ENCODE data around the gene FARP2.
"Not testable (repeated sequence)": the region's sequence is repeated elsewhere in the genome, so short reads cannot be mapped to it uniquely, and the experiment has no call there.

The FARP2 gene

GRCh38 chr2:241507430-241508239, 151.6 kb downstream of the FARP2 start:
- DNase-seq: peak in 1 of 2 experiments; percentile 41

- peak; percentile 96 to 97 for DNase-seq
Observed at GRCh38 chr2:241508240-241509154, 152.4 kb downstream of the FARP2 start, which contains the start of gene STK25. STK25 (minus strand) TSS chr2:241508584; CDS start chr2:241508035, 549 bp downstream.

- no peak for DNase-seq
Observed at GRCh38 chr2:241509155-241509784, 153.2 kb downstream of the FARP2 start.

GRCh38 chr2:241511091-241511741, 155.1 kb downstream of the FARP2 start:
- DNase-seq: no peak

- DNase-seq: no peak
Observed at GRCh38 chr2:241514553-241514952, 158.5 kb downstream of the FARP2 start.

GRCh38 chr2:241514986-241515737, 159.1 kb downstream of the FARP2 start:
- DNase-seq: no peak

GRCh38 chr2:241516520-241516965, 160.5 kb downstream of the FARP2 start:
- no peak for DNase-seq

- DNase-seq: no peak
Observed at GRCh38 chr2:241517297-241517696, 161.2 kb downstream of the FARP2 start.

GRCh38 chr2:241519669-241520068, 163.6 kb downstream of the FARP2 start:
- no peak for DNase-seq

GRCh38 chr2:241522477-241522876, 166.4 kb downstream of the FARP2 start:
- no peak for DNase-seq

GRCh38 chr2:241525818-241526780, 170.0 kb downstream of the FARP2 start:
- not testable (repeated sequence) for DNase-seq

- DNase-seq: no peak
Observed at GRCh38 chr2:241530571-241530970, 174.5 kb downstream of the FARP2 start.

GRCh38 chr2:241531161-241531722, 175.2 kb downstream of the FARP2 start:
- no peak for DNase-seq

GRCh38 chr2:241532168-241532567, 176.1 kb downstream of the FARP2 start:
- DNase-seq: no peak

GRCh38 chr2:241532733-241533601, 176.9 kb downstream of the FARP2 start:
- DNase-seq: no peak

- no peak for DNase-seq
Observed at GRCh38 chr2:241534293-241534692, 178.2 kb downstream of the FARP2 start.

- DNase-seq: no peak
Observed at GRCh38 chr2:241534701-241535375, 178.8 kb downstream of the FARP2 start.

GRCh38 chr2:241535871-241536655, 180.0 kb downstream of the FARP2 start:
- no peak for DNase-seq

All from SW 1271 (cell line).